GM12891 (cell line): ENCODE measurements around the gene ANKS3.

Source experiments
- POLR2A ChIP-seq: IDR thresholded peaks from 2 replicates; pipeline ENCODE4 v1.6.1; 2011; ENCODE audit warnings: low read depth, low read length, control low read depth
- POU2F2 ChIP-seq: IDR thresholded peaks from 2 replicates; pipeline ENCODE4 v1.6.1; 2011; ENCODE audit warnings: low read depth, mild to moderate bottlenecking, control low read depth, low read length, moderate library complexity
- SPI1 ChIP-seq: IDR thresholded peaks from 2 replicates; pipeline ENCODE4 v1.6.1; 2011; ENCODE audit warnings: low read depth, low read length, control low read depth
- TAF1 ChIP-seq: IDR thresholded peaks from 2 replicates; pipeline ENCODE4 v1.6.1; 2011; ENCODE audit warnings: low read depth, low read length, control low read depth

- TF ChIP-seq TAF1 (no peak), SPI1 (no peak), POLR2A (no peak), POU2F2 (no peak)
Observed at GRCh38 chr16:4749700-4750257, 15.7 kb upstream of the ANKS3 start.
